ENCODE measurements around the gene MBD5.
"Not testable (repeated sequence)": the region's sequence is repeated elsewhere in the genome, so short reads cannot be mapped to it uniquely, and the experiment has no call there.

MBD5 gene

GRCh38 chr2:147989102-147989501 is 31.8 kb upstream of the MBD5 start:
- TF ChIP-seq CTCF (conservative IDR thresholded peaks at IDR 0.05; ENCODE audit: low read depth, low read length), result no peak
- Histone ChIP-seq H3K36me3 (ENCODE audit: insufficient read depth) (no peaks in the 10 kb centered on the region), H3K79me2 (ENCODE audit: insufficient read depth, low read depth) (no peaks in the 10 kb centered on the region), H4K20me1 (ENCODE audit: insufficient read depth) (no peaks in the 10 kb centered on the region), H2AFZ (ENCODE audit: low read depth) (no peak overlapping the region), H3K27me3 (ENCODE audit: insufficient read depth, low read depth) (no peaks in the 10 kb centered on the region), H3K9ac (no peak overlapping the region), H3K4me1 (ENCODE audit: low read depth, poor library complexity, severe bottlenecking) (peaks cover 9% of the 10 kb centered on the region), H3K27ac (no peak overlapping the region), H3K4me3 (IDR thresholded peaks at IDR 0.05; ENCODE audit: insufficient read depth, low read depth, low read length) (no peak overlapping the region), H3K4me2 (no peak overlapping the region)

GRCh38 chr2:147989809-147990403 is 31.0 kb upstream of the MBD5 start:
- H3K27me3 ChIP-seq (ENCODE audit: insufficient read depth, low read depth), result no peaks in the 10 kb centered on the region
- H4K20me1 ChIP-seq (ENCODE audit: insufficient read depth), result no peaks in the 10 kb centered on the region
- no peak overlapping the region for H3K9ac ChIP-seq
- no peak overlapping the region for H2AFZ ChIP-seq (ENCODE audit: low read depth)
- TF ChIP-seq CTCF (conservative IDR thresholded peaks at IDR 0.05; ENCODE audit: low read depth, low read length), result peak; percentile 56
- no peak overlapping the region for H3K4me2 ChIP-seq
- no peaks in the 10 kb centered on the region for H3K36me3 ChIP-seq (ENCODE audit: insufficient read depth)
- peaks cover 9% of the 10 kb centered on the region for H3K4me1 ChIP-seq (ENCODE audit: low read depth, poor library complexity, severe bottlenecking)
- H3K79me2 ChIP-seq (ENCODE audit: insufficient read depth, low read depth), result no peaks in the 10 kb centered on the region
- H3K27ac ChIP-seq, result no peak overlapping the region
- H3K4me3 ChIP-seq (IDR thresholded peaks at IDR 0.05; ENCODE audit: insufficient read depth, low read depth, low read length), result no peak overlapping the region

- H4K20me1 ChIP-seq (ENCODE audit: insufficient read depth); H3K9ac ChIP-seq; H3K4me1 ChIP-seq (ENCODE audit: low read depth, poor library complexity, severe bottlenecking); H3K27ac ChIP-seq; H2AFZ ChIP-seq (ENCODE audit: low read depth); H3K79me2 ChIP-seq (ENCODE audit: insufficient read depth, low read depth); H3K4me3 ChIP-seq (IDR thresholded peaks at IDR 0.05; ENCODE audit: insufficient read depth, low read depth, low read length); H3K27me3 ChIP-seq (ENCODE audit: insufficient read depth, low read depth); H3K36me3 ChIP-seq (ENCODE audit: insufficient read depth); H3K4me2 ChIP-seq: not testable (repeated sequence)
Measured at GRCh38 chr2:147994965-147995364, 25.9 kb upstream of the MBD5 start.

GRCh38 chr2:147996828-147997227 is 24.1 kb upstream of the MBD5 start:
- no peaks in the 10 kb centered on the region for H3K27me3 ChIP-seq (ENCODE audit: insufficient read depth, low read depth)
- no peak for TF ChIP-seq CTCF (conservative IDR thresholded peaks at IDR 0.05; ENCODE audit: low read depth, low read length)
- H3K9ac ChIP-seq, result no peak overlapping the region
- H2AFZ ChIP-seq (ENCODE audit: low read depth), result no peak overlapping the region
- H3K4me3 ChIP-seq (IDR thresholded peaks at IDR 0.05; ENCODE audit: insufficient read depth, low read depth, low read length), result no peak overlapping the region
- H4K20me1 ChIP-seq (ENCODE audit: insufficient read depth), result no peaks in the 10 kb centered on the region
- no peak overlapping the region for H3K4me2 ChIP-seq
- no peaks in the 10 kb centered on the region; the same call in 1 of the 2 replicates for H3K79me2 ChIP-seq (ENCODE audit: insufficient read depth, low read depth)
- no peak overlapping the region for H3K27ac ChIP-seq
- no peaks in the 10 kb centered on the region for H3K36me3 ChIP-seq (ENCODE audit: insufficient read depth)
- peaks cover 9% of the 10 kb centered on the region for H3K4me1 ChIP-seq (ENCODE audit: low read depth, poor library complexity, severe bottlenecking)

- Histone ChIP-seq H4K20me1 (ENCODE audit: insufficient read depth) (no peaks in the 10 kb centered on the region), H3K4me3 (IDR thresholded peaks at IDR 0.05; ENCODE audit: insufficient read depth, low read depth, low read length) (no peak overlapping the region), H3K79me2 (ENCODE audit: insufficient read depth, low read depth) (no peaks in the 10 kb centered on the region; the same call in 1 of the 2 replicates), H3K27me3 (ENCODE audit: insufficient read depth, low read depth) (no peaks in the 10 kb centered on the region), H3K27ac (no peak overlapping the region), H3K9ac (no peak overlapping the region), H3K4me1 (ENCODE audit: low read depth, poor library complexity, severe bottlenecking) (peaks cover 4% of the 10 kb centered on the region), H2AFZ (ENCODE audit: low read depth) (no peak overlapping the region), H3K36me3 (ENCODE audit: insufficient read depth) (no peaks in the 10 kb centered on the region), H3K4me2 (no peak overlapping the region)
- no peak for TF ChIP-seq CTCF (conservative IDR thresholded peaks at IDR 0.05; ENCODE audit: low read depth, low read length)
Measured at GRCh38 chr2:147998203-147998602, 22.7 kb upstream of the MBD5 start.

Data from KMS-11 (cell line).